ENCODE data around the gene PDE4B.
A peak's percentile ranks its signal among the peaks of the same experiment; 100 is the strongest.

PDE4B gene

GRCh38 chr1:66207484-66207883, 414.8 kb downstream of the PDE4B start:
- FAIRE-seq: no peak

DNA sequence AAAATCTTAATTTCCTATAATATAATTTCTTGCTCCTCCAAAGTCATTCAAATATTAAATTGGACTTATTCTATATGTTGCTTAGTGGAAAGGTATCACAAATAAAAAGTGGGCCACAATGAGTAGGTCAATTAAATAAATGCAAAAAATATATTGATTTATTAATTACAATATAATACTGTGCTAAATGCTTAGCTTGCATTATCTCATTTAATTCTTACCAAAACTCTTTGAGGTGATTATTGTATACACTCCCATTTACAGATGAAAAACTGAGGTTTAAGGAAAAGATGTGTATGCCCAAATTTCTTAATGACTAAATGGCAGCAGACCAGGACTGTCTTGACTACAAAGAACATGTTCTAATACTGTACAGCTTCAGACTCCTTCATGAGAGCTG, 415.9 kb downstream of the PDE4B start:
- no peak for FAIRE-seq

DNA sequence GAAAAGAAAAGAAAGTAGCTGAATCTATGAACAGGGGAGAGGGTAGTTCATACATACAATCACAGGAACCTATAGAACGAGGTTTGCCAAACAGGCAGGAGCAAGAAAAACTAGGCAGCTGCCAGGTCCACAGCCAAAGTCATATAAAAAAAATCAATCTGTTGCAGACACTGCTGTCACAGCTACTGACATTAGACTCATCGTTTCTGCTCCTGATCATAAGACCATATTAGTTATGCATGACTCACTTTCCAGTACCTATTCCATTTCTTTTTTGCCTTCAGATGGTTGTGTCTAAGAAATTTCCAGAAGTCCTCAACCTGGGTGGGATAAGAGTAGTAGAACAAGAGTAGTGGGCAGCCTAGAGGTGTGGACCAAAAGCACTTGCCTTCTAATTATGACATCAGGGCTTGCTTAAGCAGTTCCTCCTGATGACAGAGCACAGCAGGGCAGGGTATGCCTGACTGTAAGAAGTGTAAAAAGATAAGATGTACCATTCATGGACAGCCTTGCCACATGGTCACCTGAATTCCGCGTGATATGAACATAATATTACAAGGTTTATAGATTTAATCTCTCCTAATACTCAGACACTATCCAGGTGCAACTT, 418.0 kb downstream of the PDE4B start:
- FAIRE-seq: no peak

GRCh38 chr1:66211521-66211920, 418.8 kb downstream of the PDE4B start:
- no peak for FAIRE-seq

DNA sequence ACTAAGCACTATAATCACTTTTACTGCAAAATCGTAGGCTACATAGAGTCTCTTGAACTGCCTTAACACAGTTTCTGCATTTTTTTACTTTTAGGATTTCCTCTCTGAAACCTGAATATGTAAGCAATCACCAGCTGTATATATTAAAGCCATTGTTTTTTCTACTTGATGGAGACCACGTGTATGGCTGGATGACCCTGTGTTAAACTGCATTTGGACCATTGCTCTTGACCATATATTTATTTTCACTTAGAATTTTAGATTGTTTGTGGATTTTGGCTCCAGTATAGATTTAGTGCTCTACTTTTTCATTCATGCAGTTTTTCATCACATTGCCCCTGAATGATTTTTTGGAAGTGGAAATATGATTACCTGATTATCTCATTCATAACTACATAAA, 420.8 kb downstream of the PDE4B start:
- FAIRE-seq: no peak

GRCh38 chr1:66214901-66215300, 422.2 kb downstream of the PDE4B start:
- no peak for FAIRE-seq

GRCh38 chr1:66217021-66217420, 424.3 kb downstream of the PDE4B start:
- FAIRE-seq: no peak

- no peak for FAIRE-seq
Measured at GRCh38 chr1:66217561-66217960, 424.9 kb downstream of the PDE4B start.

- FAIRE-seq: no peak
Measured at GRCh38 chr1:66220477-66220876, 427.8 kb downstream of the PDE4B start.

DNA sequence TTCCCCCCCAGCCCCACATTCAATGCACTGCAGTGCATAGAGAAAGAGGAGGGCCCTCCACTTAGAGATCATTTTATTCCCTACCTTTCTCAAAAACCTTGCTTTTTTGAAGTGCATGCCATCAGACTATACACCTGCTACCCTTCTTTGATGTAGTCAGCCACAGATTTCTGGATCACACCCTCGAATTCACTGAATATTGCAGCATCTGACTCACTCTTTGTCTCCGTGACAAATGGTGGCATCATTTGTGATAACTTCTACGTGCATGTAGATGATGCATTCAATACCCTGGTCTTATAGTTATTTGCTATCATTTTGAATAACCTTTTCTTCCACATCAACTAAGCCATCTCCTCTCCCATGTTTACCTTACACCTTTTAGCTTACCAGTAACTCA, 431.0 kb downstream of the PDE4B start:
- no peak for FAIRE-seq

DNA sequence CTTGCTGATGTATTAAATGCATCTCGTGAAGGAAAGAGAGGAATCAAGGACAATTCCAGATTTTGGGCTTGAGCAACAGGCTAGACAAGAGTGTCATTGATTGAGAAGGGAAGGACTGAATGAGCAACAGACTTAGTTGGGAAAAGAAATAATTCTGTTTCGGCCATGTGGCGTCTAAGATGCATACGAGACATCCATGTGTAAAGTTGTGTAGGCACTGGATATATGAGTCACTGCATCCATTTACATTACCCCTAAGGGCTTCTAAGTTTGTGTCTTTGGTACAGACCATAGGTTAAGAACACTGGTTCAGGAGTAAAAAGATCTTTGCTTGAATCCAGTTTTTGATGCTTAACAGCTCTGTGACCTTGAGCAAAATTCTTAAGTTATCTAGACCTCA, 434.3 kb downstream of the PDE4B start:
- no peak for FAIRE-seq

- FAIRE-seq: no peak
Measured at GRCh38 chr1:66227966-66228365, 435.3 kb downstream of the PDE4B start.

DNA sequence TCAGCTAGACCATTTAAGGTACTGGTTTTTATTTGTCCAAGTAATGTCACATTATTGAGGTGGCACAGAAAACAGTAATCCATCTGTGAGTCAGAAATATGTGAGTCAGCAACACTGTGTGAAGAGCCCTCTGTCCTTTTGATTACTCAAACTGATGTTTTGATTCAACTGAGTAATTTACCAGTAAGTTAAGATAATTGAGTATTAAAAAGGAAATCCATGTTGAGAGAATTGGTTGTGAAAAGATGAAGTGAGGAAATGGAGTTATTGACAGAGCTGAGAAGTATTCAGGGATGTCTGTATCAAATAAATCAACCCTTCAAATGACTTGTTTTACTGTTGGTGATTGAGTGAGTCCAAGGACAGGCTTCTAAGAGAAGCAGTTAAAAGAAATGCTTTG, 438.5 kb downstream of the PDE4B start:
- FAIRE-seq: no peak

DNA sequence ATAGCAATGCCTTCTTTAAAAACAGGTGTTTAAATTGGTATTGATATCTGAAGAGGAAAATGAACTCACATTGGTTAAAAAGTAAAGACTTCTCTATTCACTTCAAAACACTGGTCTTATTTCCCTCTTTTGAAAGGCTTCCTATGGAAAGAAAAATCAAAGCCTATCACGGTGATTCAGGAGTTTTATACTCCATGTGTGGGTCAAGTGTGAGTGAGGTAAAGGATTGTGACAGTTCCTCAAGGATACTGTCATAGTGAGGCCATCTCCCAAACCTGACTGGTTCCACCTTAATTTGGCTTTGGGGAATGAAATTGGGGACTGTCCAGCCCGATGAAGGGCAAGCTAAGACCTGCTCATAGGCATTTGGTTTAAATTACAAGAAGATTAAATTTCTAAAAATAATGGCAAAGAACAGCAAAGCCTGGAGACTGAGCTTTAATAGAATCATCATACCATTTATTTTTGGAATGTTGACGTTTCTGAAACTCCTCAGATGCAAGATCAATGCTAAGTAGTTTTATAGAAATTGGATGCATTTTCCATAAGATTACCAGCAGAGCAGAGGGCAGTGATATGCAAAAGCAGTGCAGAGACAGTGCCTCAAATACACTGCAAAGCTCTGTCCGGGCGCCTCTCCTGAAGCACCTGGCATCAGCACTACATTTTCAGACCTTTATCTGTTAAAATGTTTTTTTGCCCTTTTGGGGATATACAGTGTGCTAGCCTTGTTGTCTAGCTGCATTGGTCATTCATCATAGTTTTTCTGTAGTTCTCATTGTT, 439.2 kb downstream of the PDE4B start:
- FAIRE-seq: peak; percentile 97

- no peak for FAIRE-seq
Measured at GRCh38 chr1:66237042-66237441, 444.3 kb downstream of the PDE4B start.

DNA sequence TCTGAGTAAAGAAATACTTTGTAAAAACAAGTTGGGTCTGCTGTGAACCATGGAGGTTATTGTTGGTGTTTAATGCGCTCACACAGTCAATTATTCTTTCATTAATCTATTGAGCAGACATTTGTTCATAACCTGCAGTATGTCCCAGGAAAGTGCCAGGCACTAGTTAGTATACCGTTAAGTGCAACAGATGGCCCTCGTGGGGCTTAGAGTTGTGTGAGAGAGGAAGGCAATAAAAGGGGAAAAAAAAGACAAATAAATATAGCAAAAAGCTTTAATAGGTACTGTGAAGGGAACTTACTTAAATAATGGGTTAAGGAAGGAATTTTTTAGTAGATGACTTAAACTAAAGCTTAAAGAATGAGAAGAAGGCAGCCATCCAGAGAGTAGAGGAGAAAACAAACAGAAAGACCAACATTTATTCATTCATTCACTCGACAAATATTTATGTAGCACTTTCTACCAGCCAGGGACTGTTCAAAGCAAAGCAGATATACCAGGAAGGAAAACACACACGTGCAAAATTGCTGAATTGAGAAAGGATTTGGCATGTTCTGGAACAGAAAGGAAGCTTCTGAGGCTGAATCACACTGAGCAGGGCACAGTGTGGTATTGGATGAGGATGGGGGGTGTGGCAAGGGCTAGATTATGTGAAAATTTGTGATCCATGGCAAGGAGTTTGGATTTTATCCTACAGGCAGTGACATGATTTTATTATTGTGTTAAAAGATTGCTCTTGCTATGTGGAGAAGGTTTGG, 445.2 kb downstream of the PDE4B start:
- peak; percentile 97 for FAIRE-seq

GRCh38 chr1:66239834-66240233, 447.1 kb downstream of the PDE4B start:
- peak; percentile 95 for FAIRE-seq

DNA sequence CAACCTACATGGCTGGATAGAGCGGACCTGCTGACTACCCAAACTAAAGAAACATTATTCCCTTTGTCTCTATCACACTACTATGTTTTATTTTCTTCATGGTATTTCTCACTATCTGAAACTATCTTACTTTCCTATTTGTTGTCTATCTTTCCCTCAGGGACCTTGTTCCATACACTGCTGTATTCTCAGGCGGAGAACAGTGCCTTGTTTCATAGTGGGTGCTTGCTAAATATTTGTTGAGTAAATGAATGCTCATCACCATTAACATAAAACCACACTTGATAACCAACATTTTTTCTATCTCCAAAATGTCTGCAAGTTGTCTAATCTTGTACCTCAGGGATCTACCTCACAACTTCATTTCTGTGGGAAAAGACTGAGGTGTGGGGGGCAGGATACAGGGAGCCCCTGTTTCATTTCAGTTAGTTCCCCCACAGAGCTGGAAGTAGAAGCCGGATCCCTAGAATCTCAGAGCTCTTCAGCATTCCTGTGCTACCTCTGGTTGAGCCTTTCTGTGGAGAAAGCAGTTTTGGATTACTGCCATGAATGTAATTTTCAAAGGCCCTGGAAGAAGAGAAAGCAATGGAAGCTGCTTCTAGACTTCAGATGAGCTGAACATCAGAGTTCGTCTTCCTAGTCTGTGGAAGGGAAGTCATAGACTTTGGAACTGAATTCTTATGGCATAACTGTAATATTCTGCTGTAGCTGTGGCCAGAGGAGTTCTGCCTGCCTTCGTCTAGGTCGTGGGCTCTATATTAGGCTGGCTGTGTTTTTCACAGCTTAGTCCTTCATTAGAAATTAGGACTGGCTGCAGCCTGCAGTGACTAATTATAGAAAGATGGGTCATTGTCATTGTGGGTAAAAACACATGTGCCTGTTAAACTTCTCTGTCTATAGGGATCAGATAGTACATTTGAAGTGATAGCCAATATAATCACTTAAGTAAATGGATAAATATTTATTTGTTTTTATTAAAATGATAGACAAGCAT, 448.1 kb downstream of the PDE4B start:
- peak; percentile 91 for FAIRE-seq

DNA sequence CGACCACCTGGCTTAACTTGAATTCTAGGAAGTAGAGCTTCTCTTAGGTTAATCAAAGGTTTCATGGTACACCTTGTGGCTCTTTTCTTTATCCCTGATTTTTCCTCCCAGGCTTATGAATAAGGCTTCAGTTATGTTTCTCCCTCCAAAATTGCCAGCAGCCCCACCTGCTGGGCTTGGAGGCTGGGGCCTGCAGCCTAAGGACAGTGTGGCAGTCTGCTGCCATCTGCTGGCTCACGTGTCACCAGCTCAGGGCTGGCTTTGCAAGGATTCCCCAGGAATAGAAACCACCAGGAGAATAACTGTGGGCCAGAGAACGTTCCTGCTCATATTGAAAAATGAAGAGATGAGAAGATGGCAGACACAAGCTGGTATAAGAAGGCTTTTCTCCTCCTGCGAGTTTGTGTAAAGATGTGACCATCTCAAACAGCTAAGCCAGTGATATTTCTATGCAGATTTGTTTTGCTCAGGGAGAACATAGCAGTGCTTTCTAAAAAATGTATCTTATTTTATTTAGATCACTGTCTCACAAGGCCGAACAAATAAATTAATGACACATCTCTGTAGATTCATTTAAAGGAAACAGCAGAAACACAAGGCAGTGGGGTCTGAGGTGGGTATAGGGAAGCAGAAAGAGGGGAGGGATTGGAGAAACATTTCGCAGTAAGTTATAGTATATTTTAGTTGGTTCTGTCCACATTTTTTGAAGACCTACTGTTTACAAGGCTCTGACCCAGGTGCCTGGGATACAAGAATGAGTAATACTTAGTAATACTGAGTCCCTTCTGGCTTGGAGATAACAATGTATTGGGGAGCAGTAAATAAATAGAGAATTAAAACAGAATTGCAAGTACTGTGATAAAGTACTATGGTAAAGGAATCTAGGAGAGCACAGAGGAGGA, 450.2 kb downstream of the PDE4B start:
- FAIRE-seq: peak; percentile 93

- no peak for FAIRE-seq
Measured at GRCh38 chr1:66243548-66244130, 450.9 kb downstream of the PDE4B start.

- FAIRE-seq: peak; percentile 88
Measured at GRCh38 chr1:66244429-66244828, 451.7 kb downstream of the PDE4B start.

Data from A204.1 (cell line).